ENCODE results near the gene DMC1. TPM values are rescaled to one million over a fixed set of nuclear protein-coding genes. Genes with fewer than 3 reads are reported as not detected.
"Not testable (repeated sequence)": the region's sequence is repeated elsewhere in the genome, so short reads cannot be mapped to it uniquely, and the experiment has no call there.

The DMC1 gene, protein sequence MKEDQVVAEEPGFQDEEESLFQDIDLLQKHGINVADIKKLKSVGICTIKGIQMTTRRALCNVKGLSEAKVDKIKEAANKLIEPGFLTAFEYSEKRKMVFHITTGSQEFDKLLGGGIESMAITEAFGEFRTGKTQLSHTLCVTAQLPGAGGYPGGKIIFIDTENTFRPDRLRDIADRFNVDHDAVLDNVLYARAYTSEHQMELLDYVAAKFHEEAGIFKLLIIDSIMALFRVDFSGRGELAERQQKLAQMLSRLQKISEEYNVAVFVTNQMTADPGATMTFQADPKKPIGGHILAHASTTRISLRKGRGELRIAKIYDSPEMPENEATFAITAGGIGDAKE
- 4.0 and 107 TPM in 2 replicates for total RNA-seq (2014; rRNA removed; shearing (Covaris generic))

DNA sequence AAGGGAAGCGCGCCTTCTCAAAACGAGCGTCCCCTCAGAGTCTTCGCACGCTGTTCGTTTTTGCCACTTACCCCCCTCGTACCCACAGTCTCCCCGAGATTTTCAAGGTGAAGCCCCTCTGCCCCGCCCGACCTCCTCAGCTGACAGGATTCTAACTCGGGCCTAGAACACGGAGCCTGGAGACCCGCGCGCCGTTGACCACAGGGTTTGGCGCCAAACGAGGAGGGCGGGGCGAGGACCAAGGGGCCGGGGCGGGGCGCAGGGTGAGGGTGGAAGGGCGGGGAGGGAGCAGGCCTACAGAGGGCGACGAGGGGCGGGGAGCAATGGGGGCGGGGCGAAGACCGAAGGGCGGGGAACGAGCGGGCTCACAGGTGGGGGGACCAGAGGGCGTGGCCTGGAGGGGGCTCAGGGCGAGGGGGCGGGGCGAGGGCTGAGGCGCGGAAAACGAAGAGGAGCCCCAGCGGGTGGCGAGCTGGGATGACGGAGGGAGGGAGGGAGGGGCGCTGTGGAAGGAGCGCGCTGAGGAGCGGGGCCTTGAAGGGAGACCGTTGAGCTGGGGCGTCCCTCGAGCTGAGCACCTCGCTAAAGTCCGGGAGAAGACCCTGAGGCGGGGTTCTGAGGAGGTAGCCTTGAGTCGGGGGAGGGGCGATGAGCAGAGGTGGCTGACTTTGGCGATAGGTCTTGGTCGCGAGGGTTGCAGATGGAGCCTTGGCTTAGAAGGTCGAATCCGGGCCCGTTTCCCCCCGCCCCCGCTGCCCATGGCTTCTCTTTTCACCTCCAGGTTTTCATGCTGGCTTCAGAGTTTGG lies at the start of gene DMC1:
DMC1 (minus strand) TSS at position 212 of the 807 bp plus-strand sequence. CDS start 1,927 bp downstream, outside the sequence.
- DNase-seq (ENCODE audit: low spot score): peak; percentile 92

DNA sequence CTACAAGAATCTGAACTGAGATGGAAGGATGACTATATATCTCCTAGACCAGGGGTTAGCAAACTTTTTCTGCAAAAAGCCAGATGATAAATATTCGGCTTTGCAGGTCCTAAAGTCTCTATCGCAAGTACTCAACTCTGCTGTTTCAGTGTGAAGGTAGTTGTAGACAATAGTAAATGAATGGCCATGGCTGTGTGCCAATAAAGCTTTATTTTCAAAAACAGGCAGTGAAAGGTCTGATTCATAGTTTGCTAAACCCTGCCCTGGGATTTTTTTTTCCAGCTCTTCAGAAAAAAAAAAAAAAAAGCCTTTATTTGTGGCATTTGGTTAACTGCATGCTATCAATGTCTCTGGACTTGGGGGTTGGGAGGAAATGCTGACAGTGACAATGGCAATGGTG lies 48.7 kb upstream of the DMC1 start:
- in situ Hi-C loops (cut with HindIII; ENCODE audit: low sequenced_read_pairs): no loop called here
- DNase-seq (ENCODE audit: low spot score): no peak

More for the DNA sequence above, at the start of gene DMC1:
- in situ Hi-C loops (cut with HindIII; ENCODE audit: low sequenced_read_pairs): no loop called here

DNA sequence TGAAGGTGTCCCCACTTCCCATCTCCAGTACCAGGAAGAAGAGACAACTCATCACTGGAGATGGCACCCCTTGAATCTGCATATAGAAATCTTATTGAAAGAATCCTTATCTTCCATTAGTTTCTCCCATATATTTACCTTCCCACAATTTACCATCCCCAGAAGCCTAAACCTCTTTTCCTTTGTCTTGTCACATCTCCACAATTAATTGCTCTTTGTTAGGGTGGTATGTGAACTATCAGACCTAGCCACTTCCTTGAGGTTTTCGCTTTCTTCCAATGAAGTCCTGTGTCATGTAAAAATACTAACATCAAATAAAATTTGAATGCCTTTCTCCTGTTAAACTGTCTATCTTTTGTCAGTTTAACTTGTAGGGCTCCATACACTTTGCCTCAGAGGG lies 48.3 kb upstream of the DMC1 start:
- DNase-seq (ENCODE audit: low spot score): no peak
- in situ Hi-C loops (cut with HindIII; ENCODE audit: low sequenced_read_pairs): no loop called here

DNA sequence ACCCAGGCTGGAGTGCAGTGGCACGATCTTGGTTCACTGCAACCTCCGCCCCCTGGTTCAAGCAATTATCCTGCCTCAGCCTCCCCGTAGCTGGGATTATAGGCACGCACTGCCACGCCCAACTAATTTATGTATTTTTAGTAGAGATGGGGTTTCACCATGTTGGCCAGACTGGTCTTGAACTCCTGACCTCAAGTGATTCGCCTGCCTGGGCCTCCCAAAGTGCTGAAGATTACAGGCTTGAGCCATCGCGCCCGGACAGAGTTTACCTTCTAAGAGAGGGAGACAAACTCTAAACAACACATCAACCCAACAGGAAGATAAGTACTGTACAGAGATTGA lies 45.1 kb upstream of the DMC1 start:
- in situ Hi-C loops (cut with HindIII; ENCODE audit: low sequenced_read_pairs); DNase-seq (ENCODE audit: low spot score): not testable (repeated sequence)

DNA sequence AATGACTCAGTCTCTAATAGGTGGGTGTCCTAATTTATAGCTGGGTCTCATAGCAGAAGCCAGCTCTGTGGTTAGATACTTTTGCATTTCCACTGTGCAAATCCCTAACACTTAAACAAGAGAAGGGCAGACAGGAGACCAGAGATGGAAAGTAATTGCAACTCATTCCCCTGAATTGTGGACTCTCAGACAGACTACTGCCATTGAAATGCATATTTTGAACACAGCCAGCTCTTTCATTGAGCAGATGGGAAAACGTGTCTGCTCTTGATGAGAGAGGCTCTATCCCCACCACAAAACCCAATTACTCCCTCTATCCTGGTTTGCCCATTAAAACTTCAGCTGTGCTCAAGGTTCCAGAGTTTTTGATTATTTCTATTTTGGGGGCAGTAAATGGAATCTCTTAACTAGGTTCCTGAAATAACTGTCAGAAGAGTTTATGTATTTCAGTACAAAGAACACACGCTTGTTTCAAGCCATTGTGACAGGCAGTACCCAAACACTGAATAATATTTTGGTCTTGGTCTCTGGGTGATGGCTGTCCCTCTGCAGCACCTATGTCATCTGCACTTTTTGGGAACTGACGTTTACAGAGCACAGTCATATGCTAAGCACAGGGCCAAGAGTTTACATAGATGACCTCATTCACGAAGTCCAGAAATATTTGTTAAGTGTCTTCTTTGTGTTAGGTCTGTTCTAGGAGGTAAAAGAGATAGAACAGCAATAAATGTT lies 44.5 kb upstream of the DMC1 start:
- no peak for DNase-seq (ENCODE audit: low spot score)

DNA sequence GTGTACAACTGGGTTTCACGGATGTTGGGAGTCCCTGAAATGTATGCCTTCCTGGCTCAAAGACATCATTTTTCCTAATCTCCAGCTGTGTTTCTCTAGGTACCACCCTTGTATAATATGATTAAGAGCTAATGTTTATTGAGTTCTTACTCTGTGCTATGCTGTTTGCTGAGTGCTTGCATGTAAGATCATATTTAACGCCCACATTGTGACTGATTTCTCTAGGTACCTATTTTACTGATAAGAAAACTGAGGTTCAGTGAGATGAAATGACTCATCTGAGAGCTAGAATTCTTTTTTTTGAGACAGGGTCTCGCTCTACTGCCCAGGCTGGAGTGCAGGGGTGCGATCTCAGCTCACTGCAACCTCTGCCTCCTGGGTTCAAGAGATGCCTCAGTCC lies 43.6 kb upstream of the DMC1 start:
- no peak for DNase-seq (ENCODE audit: low spot score)
- in situ Hi-C loops (cut with HindIII; ENCODE audit: low sequenced_read_pairs): no loop called here

More for the DNA sequence above, 44.5 kb upstream of the DMC1 start:
- in situ Hi-C loops (cut with HindIII; ENCODE audit: low sequenced_read_pairs): no loop called here

DNA sequence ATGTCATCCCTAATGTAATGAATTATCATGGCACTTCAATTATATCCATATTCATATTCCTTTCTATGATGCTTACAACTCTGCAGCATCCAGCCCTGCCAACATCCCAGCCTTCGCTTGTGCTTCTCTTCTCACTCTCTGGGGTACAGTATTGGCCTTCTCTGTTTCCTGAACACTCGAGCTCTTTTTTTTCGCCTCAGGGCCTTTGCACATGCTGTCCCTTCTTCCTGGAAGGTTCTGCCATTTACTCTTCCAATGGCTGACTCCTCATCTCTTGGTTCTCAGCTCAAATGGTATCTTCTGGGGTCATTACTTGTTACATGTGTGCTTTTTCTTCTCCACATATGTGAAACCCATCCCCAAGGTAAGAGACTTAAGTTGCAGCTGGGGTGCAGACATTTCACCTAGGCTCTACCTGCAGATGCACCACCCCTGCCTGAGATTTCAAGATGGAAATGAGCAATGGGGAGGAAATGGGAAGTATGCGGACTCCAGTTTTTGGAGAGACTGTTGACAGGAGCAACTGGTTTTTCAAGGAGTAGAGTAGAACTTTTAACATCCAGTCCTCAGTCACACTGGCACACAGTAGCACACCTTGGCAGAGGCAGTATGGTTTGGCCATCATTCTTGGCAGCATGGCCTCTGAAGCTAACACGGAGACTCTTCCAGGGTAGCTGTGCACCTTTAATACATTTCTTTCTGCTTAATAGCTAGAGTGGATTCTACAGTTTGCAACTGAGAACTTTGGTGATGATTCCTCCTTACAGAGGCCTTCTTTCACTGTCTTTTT lies 42.4 kb upstream of the DMC1 start:
- in situ Hi-C loops (cut with HindIII; ENCODE audit: low sequenced_read_pairs): no loop called here
- DNase-seq (ENCODE audit: low spot score): no peak

DNA sequence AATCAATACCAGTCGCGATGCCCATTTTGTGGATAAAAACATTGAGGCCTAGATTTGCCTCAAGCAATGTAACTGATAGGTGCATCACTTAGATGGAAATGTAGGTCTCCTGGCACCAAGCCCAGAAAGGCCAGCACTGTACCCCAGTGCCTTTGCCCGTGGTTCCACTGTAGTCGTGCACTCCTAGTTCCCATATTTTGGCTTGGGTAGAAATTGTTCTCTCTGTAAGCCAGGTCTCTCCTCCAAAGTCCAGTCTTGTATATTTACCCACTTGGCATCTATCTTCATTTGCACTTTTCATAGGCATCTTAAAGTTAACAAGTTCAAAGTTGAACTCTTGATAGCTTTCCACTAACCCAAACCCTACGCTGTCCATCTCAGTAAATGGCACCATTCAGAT lies 41.6 kb upstream of the DMC1 start:
- in situ Hi-C loops (cut with HindIII; ENCODE audit: low sequenced_read_pairs): no loop called here
- DNase-seq (ENCODE audit: low spot score): no peak

DNA sequence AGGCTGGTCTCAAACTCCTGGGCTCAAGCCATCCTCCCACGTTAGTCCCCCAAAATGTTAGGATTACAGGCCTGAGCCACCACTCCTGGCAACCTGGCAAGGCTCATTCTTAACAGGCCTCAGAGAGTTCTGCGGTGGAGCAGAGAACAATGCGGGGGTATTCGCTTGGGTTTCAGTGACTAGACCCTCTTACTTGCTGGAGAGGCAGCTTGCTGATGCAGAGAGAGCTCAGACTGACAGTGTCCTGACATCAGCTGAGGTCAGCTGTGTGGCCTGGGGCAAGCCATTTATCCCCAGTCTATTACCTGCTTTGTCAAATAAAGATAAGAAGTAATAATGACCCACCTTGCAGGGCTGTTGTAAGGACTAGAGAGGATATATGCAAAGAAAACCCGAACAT lies 40.3 kb upstream of the DMC1 start:
- in situ Hi-C loops (cut with HindIII; ENCODE audit: low sequenced_read_pairs): no loop called here
- no peak for DNase-seq (ENCODE audit: low spot score)

DNA sequence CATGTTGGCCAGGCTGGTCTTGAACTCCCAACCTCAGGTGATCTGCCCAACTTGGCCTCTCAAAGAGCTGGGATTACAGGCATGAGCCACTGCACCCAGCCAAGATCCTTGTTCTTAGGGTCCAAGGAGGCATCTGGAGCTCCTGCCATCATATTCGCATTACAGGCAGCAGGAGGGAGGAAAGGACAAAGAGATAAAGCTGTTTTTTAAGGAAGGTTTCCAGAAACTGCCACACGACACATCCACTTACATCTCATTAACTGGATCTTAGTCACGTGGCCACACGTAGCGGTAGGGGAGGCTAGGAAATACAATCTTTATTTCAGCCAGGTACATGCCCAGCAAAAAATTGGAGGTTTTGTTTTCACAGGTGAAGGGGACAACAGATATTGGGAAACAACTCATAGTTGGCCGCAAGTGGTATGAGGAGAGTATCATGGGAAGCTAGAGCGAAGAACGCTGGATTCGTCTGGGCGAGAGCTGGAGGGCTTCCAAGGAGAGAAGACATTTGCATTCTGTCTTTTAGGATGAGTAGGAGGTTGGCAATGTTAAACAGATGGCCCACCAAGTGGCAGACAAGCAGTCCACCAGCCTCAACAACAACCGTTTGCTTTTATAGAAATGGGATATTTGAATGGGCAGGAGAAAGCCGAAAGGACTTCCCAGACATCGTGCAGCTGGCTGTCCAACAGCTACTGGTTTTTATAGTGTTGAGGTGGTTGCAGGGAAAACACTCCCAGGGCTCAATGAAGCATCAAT lies 39.2 kb upstream of the DMC1 start:
- peak; percentile 27 for DNase-seq (ENCODE audit: low spot score)
- in situ Hi-C loops (cut with HindIII; ENCODE audit: low sequenced_read_pairs): no loop called here

DNA sequence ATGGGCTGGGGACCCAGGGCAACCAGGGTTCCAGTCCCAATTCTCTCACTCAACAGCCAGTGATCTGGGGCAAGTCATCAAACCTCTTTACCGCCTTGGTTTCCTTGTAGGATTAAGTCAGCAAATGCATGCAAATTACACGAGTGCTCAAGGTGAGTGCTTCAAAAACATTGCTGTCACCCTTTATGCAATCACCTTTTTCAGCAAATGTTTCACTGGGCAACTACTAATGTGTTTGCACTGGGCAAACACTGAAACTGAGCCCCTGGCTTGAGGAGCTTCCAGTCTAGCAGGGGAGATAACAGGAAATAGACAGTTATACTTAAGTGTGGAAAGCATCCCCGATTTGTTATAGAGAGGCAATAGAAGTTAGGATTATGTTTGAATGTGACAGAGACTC lies 37.7 kb upstream of the DMC1 start:
- DNase-seq (ENCODE audit: low spot score): no peak
- in situ Hi-C loops (cut with HindIII; ENCODE audit: low sequenced_read_pairs): no loop called here

DNA sequence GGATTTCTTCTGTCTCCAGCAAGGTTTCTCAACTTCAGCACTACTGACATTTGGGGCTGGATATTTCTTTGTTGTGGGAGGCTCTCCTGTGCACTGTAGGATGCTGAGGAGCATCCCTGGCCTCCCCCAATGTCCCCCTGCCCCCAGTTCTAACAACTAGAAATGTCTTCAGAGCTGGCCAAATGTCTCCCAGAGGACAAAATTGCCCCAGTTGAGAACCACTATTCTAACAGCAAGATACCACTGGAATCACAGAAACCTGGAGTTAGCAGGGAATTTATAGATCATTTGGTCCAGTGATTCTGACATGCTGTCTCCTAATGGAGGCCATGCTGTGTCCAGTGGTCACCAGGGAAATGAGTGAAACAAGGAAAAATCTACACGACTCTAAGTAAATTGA lies 32.2 kb upstream of the DMC1 start:
- in situ Hi-C loops (cut with HindIII; ENCODE audit: low sequenced_read_pairs): no loop called here

DNA sequence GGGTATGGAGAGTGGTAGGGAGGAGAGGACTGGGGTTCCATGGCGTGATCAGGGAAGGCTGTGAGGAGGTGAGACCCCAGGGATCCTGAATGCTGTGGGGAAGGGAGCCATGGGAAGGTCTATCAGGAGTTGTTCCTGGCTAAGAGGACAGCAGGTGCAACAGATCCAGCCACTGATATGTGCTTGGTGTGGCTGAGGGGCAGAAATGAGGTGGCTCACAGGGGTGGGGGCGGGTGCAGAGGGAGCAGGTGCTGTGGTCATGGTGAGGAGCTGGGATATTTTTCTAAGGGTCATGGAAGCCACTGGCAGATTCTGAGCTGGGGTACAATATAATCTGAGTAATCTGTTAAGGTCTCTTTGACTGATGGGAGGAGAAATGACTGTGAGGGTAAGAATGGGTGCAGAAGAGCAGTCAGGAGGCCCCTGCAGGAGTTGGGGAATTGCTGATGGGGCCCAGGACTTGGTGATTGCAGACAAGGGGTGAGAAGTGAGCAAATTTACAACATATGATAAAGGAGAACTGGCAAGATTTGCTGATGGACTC lies 31.3 kb upstream of the DMC1 start:
- in situ Hi-C loops (cut with HindIII; ENCODE audit: low sequenced_read_pairs): no loop called here
- DNase-seq (ENCODE audit: low spot score): no peak

More for the DNA sequence above, 32.2 kb upstream of the DMC1 start:
- DNase-seq (ENCODE audit: low spot score): no peak

DNA sequence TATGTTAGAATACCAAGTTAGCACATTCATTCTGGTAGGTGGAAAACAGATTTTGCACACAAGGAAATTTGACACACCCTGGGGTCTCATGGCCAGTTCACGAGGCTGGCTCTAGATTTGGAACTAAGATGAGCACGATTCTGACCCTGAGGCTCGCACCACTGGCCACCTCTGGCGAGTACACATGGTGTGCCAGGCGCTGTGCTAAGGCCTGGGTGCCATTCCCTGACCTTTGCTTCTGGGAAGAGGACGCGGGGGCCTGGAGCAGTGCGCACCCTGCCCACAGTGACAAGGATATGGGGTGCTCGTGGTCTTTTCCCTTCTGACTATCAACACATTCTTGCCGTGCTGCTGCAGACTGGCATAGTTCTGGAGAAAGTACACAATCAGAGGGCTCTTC lies 29.5 kb upstream of the DMC1 start:
- DNase-seq (ENCODE audit: low spot score): no peak
- in situ Hi-C loops (cut with HindIII; ENCODE audit: low sequenced_read_pairs): no loop called here

DNA sequence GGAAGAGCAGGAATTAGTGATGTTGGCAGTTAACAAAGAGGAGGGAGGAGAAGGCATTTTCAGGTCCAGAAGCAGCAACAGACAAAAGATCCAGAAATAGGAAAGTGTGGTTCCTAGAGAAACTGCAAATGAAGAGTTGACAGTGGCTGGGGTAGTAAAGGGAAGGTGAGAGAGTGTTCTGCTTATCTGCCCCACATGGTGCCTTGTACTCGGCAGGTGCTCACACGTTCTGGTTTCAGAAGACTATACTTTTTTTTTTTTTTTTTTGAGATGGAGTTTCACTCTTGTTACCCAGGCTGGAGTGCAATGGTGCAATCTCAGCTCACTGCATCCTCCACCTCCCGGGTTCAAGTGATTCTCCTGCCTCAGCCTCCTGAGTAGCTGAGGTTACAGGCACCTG lies 12.9 kb upstream of the DMC1 start:
- in situ Hi-C loops (cut with HindIII; ENCODE audit: low sequenced_read_pairs): not testable (repeated sequence)

DNA sequence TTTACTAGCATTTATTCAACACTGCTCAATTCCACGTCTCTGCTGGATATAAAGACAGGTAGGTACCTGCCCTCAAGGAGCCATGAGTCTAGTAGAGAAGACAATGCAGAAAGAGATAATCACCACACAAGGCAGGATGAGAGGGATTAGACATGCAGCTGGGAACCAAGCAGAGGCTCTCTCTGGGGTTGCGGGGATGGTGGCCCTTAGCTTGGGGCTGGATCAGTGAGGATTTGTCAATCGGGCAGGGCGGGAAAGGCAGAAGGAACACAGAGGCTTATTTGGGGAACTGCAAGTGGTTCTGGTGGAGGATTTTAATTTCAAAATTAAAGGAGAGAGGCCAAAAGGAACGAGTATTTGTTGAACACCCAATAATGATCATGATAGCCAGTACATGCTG lies 8.5 kb upstream of the DMC1 start:
- in situ Hi-C loops (cut with HindIII; ENCODE audit: low sequenced_read_pairs): no loop called here
- DNase-seq (ENCODE audit: low spot score): no peak

More for the DNA sequence above, 12.9 kb upstream of the DMC1 start:
- not testable (repeated sequence) for DNase-seq (ENCODE audit: low spot score)

DNA sequence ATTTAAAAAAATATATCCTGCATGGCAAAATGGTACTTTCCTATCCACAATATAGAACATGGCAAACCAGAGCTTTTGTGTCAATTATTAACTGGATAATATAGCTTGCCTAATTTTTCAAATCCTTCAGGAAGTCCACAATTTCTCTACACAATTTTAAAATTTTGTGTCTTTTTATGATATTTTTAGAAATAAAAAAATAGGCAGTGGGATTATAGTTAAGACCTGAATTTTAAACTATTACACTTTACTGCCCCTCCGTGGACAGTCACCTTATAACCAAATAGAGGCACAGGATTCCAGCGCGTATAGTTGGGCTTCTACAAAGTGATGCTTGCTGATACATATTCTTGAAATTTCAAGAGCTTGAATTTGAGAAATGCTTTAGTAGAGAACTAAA lies 2.1 kb upstream of the DMC1 start:
- DNase-seq (ENCODE audit: low spot score): peak; percentile 83
- in situ Hi-C loops (cut with HindIII; ENCODE audit: low sequenced_read_pairs): no loop called here

DNA sequence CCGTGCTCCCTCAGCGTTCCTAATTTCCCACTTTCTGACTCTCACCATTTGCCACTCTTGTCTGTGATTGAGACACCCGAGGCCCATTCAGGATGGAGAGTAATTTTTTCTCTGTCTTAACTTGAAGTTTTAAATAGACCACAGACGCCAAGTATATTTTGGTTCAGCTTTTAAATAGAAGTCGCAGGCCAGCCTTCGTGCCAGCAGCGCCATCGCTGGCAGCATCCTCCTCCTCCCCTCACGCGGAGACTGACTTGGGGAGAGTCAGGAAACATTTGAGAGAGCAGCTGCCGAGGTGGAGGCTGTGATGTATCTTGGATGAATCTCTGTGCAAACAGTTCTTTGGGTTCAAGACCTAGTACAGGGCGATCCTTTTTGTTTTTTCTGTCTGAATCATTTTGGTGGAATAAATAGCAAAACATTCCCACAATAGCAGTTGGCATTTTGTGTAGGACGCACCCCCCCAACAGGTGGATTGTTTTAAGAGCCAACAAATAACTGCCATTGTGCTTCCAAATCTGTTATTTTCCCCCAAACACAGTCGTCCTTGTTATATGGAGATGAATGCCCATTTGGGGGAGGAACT lies 889 bp upstream of the DMC1 start:
- in situ Hi-C loops (cut with HindIII; ENCODE audit: low sequenced_read_pairs): no loop called here
- DNase-seq (ENCODE audit: low spot score): peak; percentile 83

All from G401 (cell line).